NCI-H82 treated with DMSO at 0.1 percent for 48 hours (cell line): ENCODE results near the gene RNF215.
A peak's percentile ranks its signal among the peaks of the same experiment; 100 is the strongest.

Source experiments
- DNase-seq: peaks from one replicate; lab custom pipeline; 2025; ENCODE audit not compliant: unreplicated experiment; lab: John Stamatoyannopoulos, UW

Gene RNF215

GRCh38 chr22:30397656-30398635 lies 10.7 kb upstream of the RNF215 start:
- DNase-seq = no peak

GRCh38 chr22:30396871-30397655 lies 9.9 kb upstream of the RNF215 start, which contains the start of gene SEC14L2:
TSS of gene SEC14L2 (plus strand) at chr22:30397018. CDS start at chr22:30397117, 99 bp downstream.
- no peak for DNase-seq

- no peak for DNase-seq
Observed at GRCh38 chr22:30393885-30394284, 6.7 kb upstream of the RNF215 start.

GRCh38 chr22:30393322-30393680 lies 6.1 kb upstream of the RNF215 start:
- DNase-seq = no peak

- peak; percentile 92 for DNase-seq
Observed at GRCh38 chr22:30392661-30393321, 5.6 kb upstream of the RNF215 start.

- DNase-seq = peak; percentile 26
Observed at GRCh38 chr22:30390974-30391691, 3.9 kb upstream of the RNF215 start.

- no peak for DNase-seq
Observed at GRCh38 chr22:30386608-30386959, 627 bp downstream of the RNF215 start.

GRCh38 chr22:30385942-30386341 lies 1.3 kb downstream of the RNF215 start:
- DNase-seq = no peak

- no peak for DNase-seq
Observed at GRCh38 chr22:30383061-30383460, 4.2 kb downstream of the RNF215 start.

- DNase-seq = no peak
Observed at GRCh38 chr22:30382340-30382739, 4.9 kb downstream of the RNF215 start.

- no peak for DNase-seq
Observed at GRCh38 chr22:30381264-30381663, 5.9 kb downstream of the RNF215 start.

- DNase-seq = no peak
Observed at GRCh38 chr22:30380011-30380410, 7.2 kb downstream of the RNF215 start.

- no peak for DNase-seq
Observed at GRCh38 chr22:30375312-30375849, 11.8 kb downstream of the RNF215 start.

GRCh38 chr22:30373331-30374325 lies 13.6 kb downstream of the RNF215 start:
- DNase-seq = no peak

- no peak for DNase-seq
Observed at GRCh38 chr22:30372915-30373314, 14.3 kb downstream of the RNF215 start.

GRCh38 chr22:30371981-30372380 lies 15.2 kb downstream of the RNF215 start:
- no peak for DNase-seq

- DNase-seq = no peak
Observed at GRCh38 chr22:30371321-30371720, 15.9 kb downstream of the RNF215 start.

- DNase-seq = no peak
Observed at GRCh38 chr22:30370641-30371230, 16.5 kb downstream of the RNF215 start.

- DNase-seq = no peak
Observed at GRCh38 chr22:30368420-30368819, 18.8 kb downstream of the RNF215 start.
